ENCODE results near the gene GTPBP2. TPM values are rescaled to one million over a fixed set of nuclear protein-coding genes. Genes with fewer than 3 reads are reported as not detected.

Gene GTPBP2
- total and polyA plus RNA-seq, 2 of the 4 experiments (the other 2 are of a cell fraction) = 38.4 to 86.6 TPM

DNA sequence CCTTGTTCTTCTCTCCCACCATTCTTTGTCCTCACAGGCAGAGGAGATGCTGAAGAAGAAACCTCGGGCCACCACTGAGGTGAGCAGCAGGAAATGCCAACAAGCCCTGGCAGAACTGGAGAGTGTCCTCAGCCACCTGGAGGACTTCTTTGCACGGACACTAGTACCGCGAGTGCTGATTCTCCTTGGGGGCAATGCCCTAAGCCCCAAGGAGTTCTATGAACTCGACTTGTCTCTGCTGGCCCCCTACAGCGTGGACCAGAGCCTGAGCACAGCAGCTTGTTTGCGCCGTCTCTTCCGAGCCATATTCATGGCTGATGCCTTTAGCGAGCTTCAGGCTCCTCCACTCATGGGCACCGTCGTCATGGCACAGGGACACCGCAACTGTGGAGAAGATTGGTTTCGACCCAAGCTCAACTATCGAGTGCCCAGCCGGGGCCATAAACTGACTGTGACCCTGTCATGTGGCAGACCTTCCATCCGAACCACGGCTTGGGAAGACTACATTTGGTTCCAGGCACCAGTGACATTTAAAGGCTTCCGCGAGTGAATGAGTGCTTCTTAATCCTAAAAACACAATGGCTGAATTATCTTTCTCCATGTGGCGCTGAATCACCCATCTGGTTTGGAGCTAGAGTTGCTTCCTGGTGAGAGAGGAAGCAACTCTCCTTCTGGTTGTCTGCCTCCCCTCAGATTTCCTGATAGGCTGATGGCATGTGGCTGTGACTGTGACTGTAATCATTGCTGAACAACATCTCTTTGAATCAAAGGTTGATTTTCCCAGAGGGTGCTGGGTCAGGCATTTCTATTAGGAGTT, 11.1 kb upstream of the GTPBP2 start (continued):
- TF ChIP-seq SMC3 (IDR thresholded peaks at IDR 0.05; ENCODE audit: low read depth, low read length) = no peak

DNA sequence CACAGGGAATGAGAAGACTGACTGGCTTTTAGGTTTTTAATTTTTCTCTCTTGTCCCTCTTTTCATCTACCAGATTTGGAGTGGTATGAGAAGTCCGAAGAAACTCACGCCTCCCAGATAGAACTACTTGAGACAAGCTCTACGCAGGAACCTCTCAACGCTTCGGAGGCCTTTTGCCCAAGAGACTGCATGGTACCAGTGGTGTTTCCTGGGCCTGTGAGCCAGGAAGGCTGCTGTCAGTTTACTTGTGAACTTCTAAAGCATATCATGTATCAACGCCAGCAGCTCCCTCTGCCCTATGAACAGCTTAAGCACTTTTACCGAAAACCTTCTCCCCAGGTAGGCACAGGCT, 7.2 kb upstream of the GTPBP2 start:
- Histone ChIP-seq H2AK9ac (replicated peaks; ENCODE audit: low read depth, low read length, poor library complexity) (peak overlapping the region; percentile 71), H2BK5ac (ENCODE audit: low read depth, low read length, poor library complexity, severe bottlenecking) (peak overlapping the region; percentile 29), H4K5ac (ENCODE audit: low read depth, low read length) (peak overlapping the region; percentile 52), H3K4me2 (ENCODE audit: low read depth, low read length) (peak overlapping the region; percentile 100), H3K27me3 (ENCODE audit: control insufficient read depth, insufficient read depth, low read length) (no peaks in the 10 kb centered on the region), H3K14ac (replicated peaks; ENCODE audit: low read depth, low read length) (peak overlapping the region; percentile 77), H3K9me1 (ENCODE audit: insufficient read depth, low read length) (peaks cover 12% of the 10 kb centered on the region), H3K4me1 (ENCODE audit: control insufficient read depth, insufficient read depth, low read length) (peaks cover 7% of the 10 kb centered on the region), H3K9ac (ENCODE audit: low read depth, low read length) (peak overlapping the region; percentile 95), H3K18ac (ENCODE audit: low read depth, low read length) (peak overlapping the region; percentile 38; the same call in 1 of the 2 replicates), H3K9me3 (ENCODE audit: control insufficient read depth, insufficient read depth, low read length) (no peaks in the 10 kb centered on the region), H4K20me1 (ENCODE audit: insufficient read depth, low read length) (peaks cover 17% of the 10 kb centered on the region), H2BK120ac (ENCODE audit: low read depth, low read length) (no peak overlapping the region), H4K8ac (ENCODE audit: low read depth in 2 of 2, low read length in 2 of 2) (peak overlapping the region; percentile 86 to 100), H3K4ac (ENCODE audit: low read depth, low read length) (peak overlapping the region; percentile 65), H2AFZ (replicated peaks; ENCODE audit: low read length, poor library complexity) (peak overlapping the region; percentile 96), H3K27ac (ENCODE audit: insufficient read depth, low read length) (peak overlapping the region; percentile 84), H3K79me1 (ENCODE audit: low read depth in 1 of 2, low read length in 2 of 2) (peaks cover 27 to 43% of the 10 kb centered on the region in 2 experiments), H2BK15ac (ENCODE audit: low read depth, low read length) (0 out of 3 replicates have a peak overlapping the region, but pooled peaks have one; percentile 7), H2BK20ac (ENCODE audit: low read depth, low read length) (no peak overlapping the region), H3K4me3 (ENCODE audit: insufficient read depth, low read depth, low read length) (peak overlapping the region; percentile 79), H2AK5ac (ENCODE audit: low read depth, low read length) (peak overlapping the region; percentile 41), H3K23ac (ENCODE audit: low read depth, low read length) (peak overlapping the region; percentile 61), H3K56ac (ENCODE audit: extremely low read depth, insufficient read depth, low read length) (peak overlapping the region; percentile 61), H4K91ac (ENCODE audit: insufficient read depth, low read depth, low read length) (peak overlapping the region; percentile 77), H3K36me3 (ENCODE audit: control insufficient read depth, insufficient read depth, low read length) (peaks cover 20% of the 10 kb centered on the region)
- in situ Hi-C loops (cut with MboI; ENCODE audit: low sequenced_read_pairs) (no loop called here), intact Hi-C loops (cut with micrococcal nuclease) (no loop called here), dilution Hi-C loops (cut with HindIII; ENCODE audit: low sequenced_read_pairs, unreplicated experiment) (no loop called here)
- ATAC-seq (ENCODE audit: low read depth) = peak; percentile 10; the same call in 1 of the 2 replicates
- WGBS, 2 experiments (ENCODE audit: extremely low coverage in 2 of 2, insufficient read length in 1 of 2) = no CpG with 5 or more reads among the region's 7 CpGs
- no peak for TF ChIP-seq BHLHE40 (IDR thresholded peaks at IDR 0.05; ENCODE audit: low read depth, low read length)
- TF ChIP-seq MAFK (IDR thresholded peaks at IDR 0.05; ENCODE audit: low read depth, low read length) = no peak
- TF ChIP-seq, protein P1, sequence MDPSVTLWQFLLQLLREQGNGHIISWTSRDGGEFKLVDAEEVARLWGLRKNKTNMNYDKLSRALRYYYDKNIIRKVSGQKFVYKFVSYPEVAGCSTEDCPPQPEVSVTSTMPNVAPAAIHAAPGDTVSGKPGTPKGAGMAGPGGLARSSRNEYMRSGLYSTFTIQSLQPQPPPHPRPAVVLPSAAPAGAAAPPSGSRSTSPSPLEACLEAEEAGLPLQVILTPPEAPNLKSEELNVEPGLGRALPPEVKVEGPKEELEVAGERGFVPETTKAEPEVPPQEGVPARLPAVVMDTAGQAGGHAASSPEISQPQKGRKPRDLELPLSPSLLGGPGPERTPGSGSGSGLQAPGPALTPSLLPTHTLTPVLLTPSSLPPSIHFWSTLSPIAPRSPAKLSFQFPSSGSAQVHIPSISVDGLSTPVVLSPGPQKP (IDR thresholded peaks at IDR 0.05; ENCODE audit: borderline replicate concordance, low read depth, low read length) = no peak
- no peak for TF ChIP-seq MXI1 (IDR thresholded peaks at IDR 0.05; ENCODE audit: borderline replicate concordance, low read depth, low read length)
- TF ChIP-seq, protein P2, sequence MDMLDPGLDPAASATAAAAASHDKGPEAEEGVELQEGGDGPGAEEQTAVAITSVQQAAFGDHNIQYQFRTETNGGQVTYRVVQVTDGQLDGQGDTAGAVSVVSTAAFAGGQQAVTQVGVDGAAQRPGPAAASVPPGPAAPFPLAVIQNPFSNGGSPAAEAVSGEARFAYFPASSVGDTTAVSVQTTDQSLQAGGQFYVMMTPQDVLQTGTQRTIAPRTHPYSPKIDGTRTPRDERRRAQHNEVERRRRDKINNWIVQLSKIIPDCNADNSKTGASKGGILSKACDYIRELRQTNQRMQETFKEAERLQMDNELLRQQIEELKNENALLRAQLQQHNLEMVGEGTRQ (IDR thresholded peaks at IDR 0.05; ENCODE audit: low read depth, low read length) = no peak
- no peak for TF ChIP-seq CHD1 (IDR thresholded peaks at IDR 0.05; ENCODE audit: low read depth, low read length)
- TF ChIP-seq SMC3 (IDR thresholded peaks at IDR 0.05; ENCODE audit: low read depth, low read length) = no peak
- no peak for TF ChIP-seq RFX5 (IDR thresholded peaks at IDR 0.05; ENCODE audit: low read depth, low read length)
- no peak for TF ChIP-seq CEBPB (IDR thresholded peaks at IDR 0.05; ENCODE audit: low read depth, low read length)
- TF ChIP-seq MAZ (IDR thresholded peaks at IDR 0.05; ENCODE audit: borderline replicate concordance, low read depth, low read length) = no peak
- no peak for TF ChIP-seq NFE2L2 (IDR thresholded peaks at IDR 0.05; ENCODE audit: low read depth, low read length)
- peak; percentile 11 for DNase-seq
- BruUV-seq (replicated peaks) = TSS peak; percentile 63
- POLR2A ChIA-PET (ENCODE audit: unreplicated experiment) = no interaction called here
- CTCF ChIA-PET = no interaction called here

Data from IMR-90 (cell line).